Measurements from ENCODE around the gene CSNK2A3. TPM values are rescaled to one million over a fixed set of nuclear protein-coding genes. Genes with fewer than 3 reads are reported as not detected.

CSNK2A3 gene
- total and polyA plus RNA-seq, 2 of the 13 experiments (the other 11 are each of a cell fraction or from before 2014, with no cell fraction given): 1.7 to 3.5 TPM

DNA sequence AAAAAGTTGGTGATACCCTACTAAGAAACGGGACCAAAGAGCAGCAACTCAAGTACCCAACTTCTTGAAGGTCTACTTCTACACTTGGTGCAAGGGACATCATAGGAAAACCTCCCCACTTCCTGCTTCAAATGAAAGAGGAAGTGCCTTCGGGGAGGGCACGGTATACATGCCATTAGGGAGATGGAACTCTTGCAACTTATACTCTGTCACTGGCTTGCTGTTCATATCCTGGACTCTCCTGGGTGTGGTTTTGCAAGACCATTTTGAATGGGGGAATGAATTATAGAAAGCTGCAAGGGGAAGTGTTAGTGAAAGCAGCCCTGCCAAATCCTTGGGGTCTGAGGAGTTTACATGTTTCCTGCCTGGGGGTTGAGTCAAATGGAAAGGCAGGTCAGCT lies 41.9 kb downstream of the CSNK2A3 start:
- ChIA-PET POLR2A (no interaction called here), CTCF (ENCODE audit: low intra/inter-chr PET ratio, low total read pairs) (no interaction called here)
- no peak overlapping the region for H3K4me2 ChIP-seq (ENCODE audit: low read depth, low read length)
- no TSS peak for BruUV-seq (replicated peaks)
- intact Hi-C loops (cut with micrococcal nuclease; ENCODE audit: unreplicated experiment) (no loop called here), in situ Hi-C loops (cut with HindIII; ENCODE audit: extremely low pct_ligation_motif_present, low pct_unique_long_range_greater_than_20kb) (no loop called here)
- H4K20me1 ChIP-seq (ENCODE audit: insufficient read depth, low read length): no peaks in the 10 kb centered on the region
- H3K36me3 ChIP-seq (replicated peaks in 1 of 2; ENCODE audit: control insufficient read depth in 1 of 2, insufficient read depth in 2 of 2, low read length in 2 of 2): no peaks in the 10 kb centered on the region
- no peaks in the 10 kb centered on the region for H3K9me3 ChIP-seq (ENCODE audit: low read length)
- no peak overlapping the region for H3K4me3 ChIP-seq (replicated peaks in 1 of 3; ENCODE audit: insufficient read depth in 1 of 3, low read depth in 2 of 3, low read length in 3 of 3)
- no peaks in the 10 kb centered on the region for H3K79me2 ChIP-seq (ENCODE audit: insufficient read depth, low read length)
- DNase-seq (ENCODE audit: low spot score) (no peak), FAIRE-seq (no peak), ATAC-seq (no peak)
- no peak overlapping the region for H2AFZ ChIP-seq (ENCODE audit: low read length)
- H3K9ac ChIP-seq (ENCODE audit: insufficient read depth, low read depth, low read length): no peak overlapping the region
- H3K27ac ChIP-seq (ENCODE audit: extremely low read length, insufficient read depth, low read length): no peak overlapping the region
- peaks cover 0 to 3% of the 10 kb centered on the region in 2 experiments; a peak in 2 of 5 replicates for H3K27me3 ChIP-seq (ENCODE audit: control insufficient read depth in 1 of 2, insufficient read depth in 2 of 2, low read length in 2 of 2)
- TF ChIP-seq, protein P1, sequence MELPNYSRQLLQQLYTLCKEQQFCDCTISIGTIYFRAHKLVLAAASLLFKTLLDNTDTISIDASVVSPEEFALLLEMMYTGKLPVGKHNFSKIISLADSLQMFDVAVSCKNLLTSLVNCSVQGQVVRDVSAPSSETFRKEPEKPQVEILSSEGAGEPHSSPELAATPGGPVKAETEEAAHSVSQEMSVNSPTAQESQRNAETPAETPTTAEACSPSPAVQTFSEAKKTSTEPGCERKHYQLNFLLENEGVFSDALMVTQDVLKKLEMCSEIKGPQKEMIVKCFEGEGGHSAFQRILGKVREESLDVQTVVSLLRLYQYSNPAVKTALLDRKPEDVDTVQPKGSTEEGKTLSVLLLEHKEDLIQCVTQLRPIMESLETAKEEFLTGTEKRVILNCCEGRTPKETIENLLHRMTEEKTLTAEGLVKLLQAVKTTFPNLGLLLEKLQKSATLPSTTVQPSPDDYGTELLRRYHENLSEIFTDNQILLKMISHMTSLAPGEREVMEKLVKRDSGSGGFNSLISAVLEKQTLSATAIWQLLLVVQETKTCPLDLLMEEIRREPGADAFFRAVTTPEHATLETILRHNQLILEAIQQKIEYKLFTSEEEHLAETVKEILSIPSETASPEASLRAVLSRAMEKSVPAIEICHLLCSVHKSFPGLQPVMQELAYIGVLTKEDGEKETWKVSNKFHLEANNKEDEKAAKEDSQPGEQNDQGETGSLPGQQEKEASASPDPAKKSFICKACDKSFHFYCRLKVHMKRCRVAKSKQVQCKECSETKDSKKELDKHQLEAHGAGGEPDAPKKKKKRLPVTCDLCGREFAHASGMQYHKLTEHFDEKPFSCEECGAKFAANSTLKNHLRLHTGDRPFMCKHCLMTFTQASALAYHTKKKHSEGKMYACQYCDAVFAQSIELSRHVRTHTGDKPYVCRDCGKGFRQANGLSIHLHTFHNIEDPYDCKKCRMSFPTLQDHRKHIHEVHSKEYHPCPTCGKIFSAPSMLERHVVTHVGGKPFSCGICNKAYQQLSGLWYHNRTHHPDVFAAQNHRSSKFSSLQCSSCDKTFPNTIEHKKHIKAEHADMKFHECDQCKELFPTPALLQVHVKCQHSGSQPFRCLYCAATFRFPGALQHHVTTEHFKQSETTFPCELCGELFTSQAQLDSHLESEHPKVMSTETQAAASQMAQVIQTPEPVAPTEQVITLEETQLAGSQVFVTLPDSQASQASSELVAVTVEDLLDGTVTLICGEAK (IDR thresholded peaks at IDR 0.05): no peak
- TF ChIP-seq, protein P1 (CRISPR knock-in tag; IDR thresholded peaks at IDR 0.05): no peak
- TF ChIP-seq ZFX (CRISPR knock-in tag; IDR thresholded peaks at IDR 0.05; ENCODE audit: low read depth) (no peak), ZMYM2 (CRISPR knock-in tag; IDR thresholded peaks at IDR 0.05) (no peak), ZNF7 (CRISPR knock-in tag; IDR thresholded peaks at IDR 0.05) (no peak), SETDB1 (CRISPR knock-in tag; IDR thresholded peaks at IDR 0.05; ENCODE audit: borderline replicate concordance) (no peak), CHD2 (IDR thresholded peaks at IDR 0.05; ENCODE audit: low read depth, low read length) (no peak), HOXA3 (CRISPR knock-in tag; IDR thresholded peaks at IDR 0.05) (no peak), GABPB1 (CRISPR knock-in tag; IDR thresholded peaks at IDR 0.05) (no peak), TAF1 (CRISPR knock-in tag; IDR thresholded peaks at IDR 0.05) (no peak), ZNF17 (CRISPR knock-in tag; IDR thresholded peaks at IDR 0.05) (no peak)
- TF ChIP-seq, protein P2, sequence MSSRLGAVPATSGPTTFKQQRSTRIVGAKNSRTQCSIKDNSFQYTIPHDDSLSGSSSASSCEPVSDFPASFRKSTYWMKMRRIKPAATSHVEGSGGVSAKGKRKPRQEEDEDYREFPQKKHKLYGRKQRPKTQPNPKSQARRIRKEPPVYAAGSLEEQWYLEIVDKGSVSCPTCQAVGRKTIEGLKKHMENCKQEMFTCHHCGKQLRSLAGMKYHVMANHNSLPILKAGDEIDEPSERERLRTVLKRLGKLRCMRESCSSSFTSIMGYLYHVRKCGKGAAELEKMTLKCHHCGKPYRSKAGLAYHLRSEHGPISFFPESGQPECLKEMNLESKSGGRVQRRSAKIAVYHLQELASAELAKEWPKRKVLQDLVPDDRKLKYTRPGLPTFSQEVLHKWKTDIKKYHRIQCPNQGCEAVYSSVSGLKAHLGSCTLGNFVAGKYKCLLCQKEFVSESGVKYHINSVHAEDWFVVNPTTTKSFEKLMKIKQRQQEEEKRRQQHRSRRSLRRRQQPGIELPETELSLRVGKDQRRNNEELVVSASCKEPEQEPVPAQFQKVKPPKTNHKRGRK (CRISPR knock-in tag; IDR thresholded peaks at IDR 0.05): no peak
- TF ChIP-seq, protein P3, sequence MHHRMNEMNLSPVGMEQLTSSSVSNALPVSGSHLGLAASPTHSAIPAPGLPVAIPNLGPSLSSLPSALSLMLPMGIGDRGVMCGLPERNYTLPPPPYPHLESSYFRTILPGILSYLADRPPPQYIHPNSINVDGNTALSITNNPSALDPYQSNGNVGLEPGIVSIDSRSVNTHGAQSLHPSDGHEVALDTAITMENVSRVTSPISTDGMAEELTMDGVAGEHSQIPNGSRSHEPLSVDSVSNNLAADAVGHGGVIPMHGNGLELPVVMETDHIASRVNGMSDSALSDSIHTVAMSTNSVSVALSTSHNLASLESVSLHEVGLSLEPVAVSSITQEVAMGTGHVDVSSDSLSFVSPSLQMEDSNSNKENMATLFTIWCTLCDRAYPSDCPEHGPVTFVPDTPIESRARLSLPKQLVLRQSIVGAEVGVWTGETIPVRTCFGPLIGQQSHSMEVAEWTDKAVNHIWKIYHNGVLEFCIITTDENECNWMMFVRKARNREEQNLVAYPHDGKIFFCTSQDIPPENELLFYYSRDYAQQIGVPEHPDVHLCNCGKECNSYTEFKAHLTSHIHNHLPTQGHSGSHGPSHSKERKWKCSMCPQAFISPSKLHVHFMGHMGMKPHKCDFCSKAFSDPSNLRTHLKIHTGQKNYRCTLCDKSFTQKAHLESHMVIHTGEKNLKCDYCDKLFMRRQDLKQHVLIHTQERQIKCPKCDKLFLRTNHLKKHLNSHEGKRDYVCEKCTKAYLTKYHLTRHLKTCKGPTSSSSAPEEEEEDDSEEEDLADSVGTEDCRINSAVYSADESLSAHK (CRISPR knock-in tag; IDR thresholded peaks at IDR 0.05; ENCODE audit: borderline replicate concordance): no peak
- no peaks in the 10 kb centered on the region for H3K4me1 ChIP-seq (ENCODE audit: insufficient read depth, low read length)
- WGBS (ENCODE audit: low lambda C conversion rate): 29% methylated on average over 3 of the region's 3 CpGs

Data from HepG2 (cell line).